ENCODE measurements around the gene FAM117A.

FAM117A gene

GRCh38 chr17:49695698-49696232 is 68.2 kb downstream of the FAM117A start:
- no peaks in the 10 kb centered on the region for H3K9me2 ChIP-seq (replicated peaks; ENCODE audit: control insufficient read depth, low read length)
- H3K27ac ChIP-seq (ENCODE audit: low read depth, low read length) = no peak overlapping the region
- H3K4me1 ChIP-seq (ENCODE audit: control insufficient read depth, low read length) = peaks cover 7% of the 10 kb centered on the region; the same call in 1 of the 2 replicates
- peaks cover 7% of the 10 kb centered on the region for H3K36me3 ChIP-seq (ENCODE audit: control insufficient read depth, low read length)
- no peaks in the 10 kb centered on the region for H3K27me3 ChIP-seq (ENCODE audit: control insufficient read depth, low read length)
- no peak overlapping the region for H3K4me3 ChIP-seq (ENCODE audit: low read length)
- H3K9me3 ChIP-seq (ENCODE audit: control insufficient read depth, insufficient read depth, low read length) = no peaks in the 10 kb centered on the region
- no peaks in the 10 kb centered on the region for H3F3A ChIP-seq (ENCODE audit: control insufficient read depth, insufficient read depth)
- no peak for TF ChIP-seq EZH2phosphoT487 (IDR thresholded peaks at IDR 0.05; ENCODE audit: borderline replicate concordance, low read length)
- TF ChIP-seq, protein P1, sequence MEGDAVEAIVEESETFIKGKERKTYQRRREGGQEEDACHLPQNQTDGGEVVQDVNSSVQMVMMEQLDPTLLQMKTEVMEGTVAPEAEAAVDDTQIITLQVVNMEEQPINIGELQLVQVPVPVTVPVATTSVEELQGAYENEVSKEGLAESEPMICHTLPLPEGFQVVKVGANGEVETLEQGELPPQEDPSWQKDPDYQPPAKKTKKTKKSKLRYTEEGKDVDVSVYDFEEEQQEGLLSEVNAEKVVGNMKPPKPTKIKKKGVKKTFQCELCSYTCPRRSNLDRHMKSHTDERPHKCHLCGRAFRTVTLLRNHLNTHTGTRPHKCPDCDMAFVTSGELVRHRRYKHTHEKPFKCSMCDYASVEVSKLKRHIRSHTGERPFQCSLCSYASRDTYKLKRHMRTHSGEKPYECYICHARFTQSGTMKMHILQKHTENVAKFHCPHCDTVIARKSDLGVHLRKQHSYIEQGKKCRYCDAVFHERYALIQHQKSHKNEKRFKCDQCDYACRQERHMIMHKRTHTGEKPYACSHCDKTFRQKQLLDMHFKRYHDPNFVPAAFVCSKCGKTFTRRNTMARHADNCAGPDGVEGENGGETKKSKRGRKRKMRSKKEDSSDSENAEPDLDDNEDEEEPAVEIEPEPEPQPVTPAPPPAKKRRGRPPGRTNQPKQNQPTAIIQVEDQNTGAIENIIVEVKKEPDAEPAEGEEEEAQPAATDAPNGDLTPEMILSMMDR (IDR thresholded peaks at IDR 0.05; ENCODE audit: low read depth, low read length, poor library complexity, severe bottlenecking) = no peak
- H4K20me1 ChIP-seq (ENCODE audit: control insufficient read depth, insufficient read depth, low read depth, low read length) = no peaks in the 10 kb centered on the region
- no peaks in the 10 kb centered on the region for H3K79me2 ChIP-seq (ENCODE audit: control insufficient read depth, low read length)
- no peak overlapping the region for H3K4me2 ChIP-seq (ENCODE audit: low read length)

- Histone ChIP-seq H3K27ac (ENCODE audit: low read depth, low read length) (no peak overlapping the region), H3K4me1 (ENCODE audit: control insufficient read depth, low read length) (peaks cover 7% of the 10 kb centered on the region; the same call in 1 of the 2 replicates), H3K4me2 (ENCODE audit: low read length) (peak overlapping the region; percentile 17), H4K20me1 (ENCODE audit: control insufficient read depth, insufficient read depth, low read depth, low read length) (no peaks in the 10 kb centered on the region), H3K27me3 (ENCODE audit: control insufficient read depth, low read length) (no peaks in the 10 kb centered on the region), H3K9me3 (ENCODE audit: control insufficient read depth, insufficient read depth, low read length) (no peaks in the 10 kb centered on the region), H3K36me3 (ENCODE audit: control insufficient read depth, low read length) (no peaks in the 10 kb centered on the region), H3F3A (ENCODE audit: control insufficient read depth, insufficient read depth) (no peaks in the 10 kb centered on the region), H3K4me3 (ENCODE audit: low read length) (no peak overlapping the region), H3K9me2 (replicated peaks; ENCODE audit: control insufficient read depth, low read length) (no peaks in the 10 kb centered on the region), H3K79me2 (ENCODE audit: control insufficient read depth, low read length) (no peaks in the 10 kb centered on the region)
- TF ChIP-seq, protein P1 (IDR thresholded peaks at IDR 0.05; ENCODE audit: low read depth, low read length, poor library complexity, severe bottlenecking) = peak; percentile 92
- no peak for TF ChIP-seq EZH2phosphoT487 (IDR thresholded peaks at IDR 0.05; ENCODE audit: borderline replicate concordance, low read length)
Measured at GRCh38 chr17:49694847-49695697, 68.9 kb downstream of the FAM117A start.

- H3K27ac ChIP-seq (ENCODE audit: low read depth, low read length) = no peak overlapping the region
- no peaks in the 10 kb centered on the region for H3F3A ChIP-seq (ENCODE audit: control insufficient read depth, insufficient read depth)
- no peaks in the 10 kb centered on the region for H3K36me3 ChIP-seq (ENCODE audit: control insufficient read depth, low read length)
- H3K9me3 ChIP-seq (ENCODE audit: control insufficient read depth, insufficient read depth, low read length) = no peaks in the 10 kb centered on the region
- no peaks in the 10 kb centered on the region for H4K20me1 ChIP-seq (ENCODE audit: control insufficient read depth, insufficient read depth, low read depth, low read length)
- no peaks in the 10 kb centered on the region for H3K27me3 ChIP-seq (ENCODE audit: control insufficient read depth, low read length)
- H3K9me2 ChIP-seq (replicated peaks; ENCODE audit: control insufficient read depth, low read length) = no peaks in the 10 kb centered on the region
- TF ChIP-seq, protein P1 (IDR thresholded peaks at IDR 0.05; ENCODE audit: low read depth, low read length, poor library complexity, severe bottlenecking) = no peak
- no peak for TF ChIP-seq EZH2phosphoT487 (IDR thresholded peaks at IDR 0.05; ENCODE audit: borderline replicate concordance, low read length)
- peaks cover 13% of the 10 kb centered on the region for H3K4me1 ChIP-seq (ENCODE audit: control insufficient read depth, low read length)
- H3K79me2 ChIP-seq (ENCODE audit: control insufficient read depth, low read length) = no peaks in the 10 kb centered on the region
- no peak overlapping the region for H3K4me3 ChIP-seq (ENCODE audit: low read length)
- H3K4me2 ChIP-seq (ENCODE audit: low read length) = no peak overlapping the region
Measured at GRCh38 chr17:49692751-49693150, 71.2 kb downstream of the FAM117A start.

All from DOHH2 (cell line).